Caco-2 (cell line): ENCODE results near the gene HRH2. TPM values are rescaled to one million over a fixed set of nuclear protein-coding genes. Genes with fewer than 3 reads are reported as not detected.

Source experiments
- BruUV-seq: library from RNA; stranded (reverse); fragments of 400-500 nt; replicated peaks from 2 replicates; lab custom pipeline; 2021; lab: Mats Ljungman, UMichigan
- CTCF ChIA-PET: fragments of 300-600 bp; sonication (Branson Sonifier 250); formaldehyde crosslinking; loops from one replicate; lab custom pipeline; 2022; ENCODE audit warnings: antibody characterized with exemption; lab: Charles Lee
- POLR2A ChIA-PET: fragments of 300-600 bp; sonication (Branson Sonifier 250); formaldehyde crosslinking; loops from one replicate; lab custom pipeline; 2022; ENCODE audit warnings: antibody characterized with exemption; lab: Charles Lee
- DNase-seq, 2 experiments: peaks; one replicate each; pipeline versions ENCODE4 v3.0.0 to v3.0.0-alpha.2; 2020 to 2022
- H3K27me3 ChIP-seq: replicated peaks from 2 replicates; pipeline ENCODE4 v1.6.0; 2011; ENCODE audit warnings: low read length; ENCODE audit not compliant: control insufficient read depth, insufficient read depth
- H3K36me3 ChIP-seq: 2 replicates; pipeline ENCODE4 v1.5.1; 2011; ENCODE audit warnings: low read length; ENCODE audit not compliant: control insufficient read depth, insufficient read depth
- H3K4me1 ChIP-seq: fragments of 250-450 bp; sonication (Bioruptor Pico); 2 replicates; pipeline ENCODE4 v1.5.1; 2020; ENCODE audit warnings: mild to moderate bottlenecking
- H3K4me3 ChIP-seq: 2 replicates; pipeline ENCODE4 v1.5.1; 2011; ENCODE audit warnings: low read depth, mild to moderate bottlenecking, control low read depth, low read length
- H3K9me3 ChIP-seq: fragments of 250-450 bp; sonication (Bioruptor Pico); 2 replicates; pipeline ENCODE4 v1.5.1; 2020; ENCODE audit warnings: mild to moderate bottlenecking, moderate library complexity
- H3K27ac Mint-ChIP-seq: one replicate; pipeline ENCODE4 v1.8.0; 2022; ENCODE audit warnings: mixed read lengths; ENCODE audit not compliant: unreplicated experiment
- H3K27me3 Mint-ChIP-seq: one replicate; pipeline ENCODE4 v1.8.0; 2022; ENCODE audit warnings: mixed read lengths; ENCODE audit not compliant: insufficient read depth, unreplicated experiment
- H3K36me3 Mint-ChIP-seq: one replicate; pipeline ENCODE4 v1.8.0; 2022; ENCODE audit warnings: mild to moderate bottlenecking, mixed read lengths; ENCODE audit not compliant: insufficient read depth, unreplicated experiment
- H3K4me1 Mint-ChIP-seq: one replicate; pipeline ENCODE4 v1.8.0; 2022; ENCODE audit warnings: low read depth, mixed read lengths; ENCODE audit not compliant: unreplicated experiment
- H3K4me3 Mint-ChIP-seq: one replicate; pipeline ENCODE4 v1.8.0; 2022; ENCODE audit warnings: mild to moderate bottlenecking, moderate library complexity, mixed read lengths; ENCODE audit not compliant: unreplicated experiment
- H3K9me3 Mint-ChIP-seq: one replicate; pipeline ENCODE4 v1.8.0; 2022; ENCODE audit warnings: mixed read lengths; ENCODE audit not compliant: unreplicated experiment
- CTCF ChIP-seq, 2 experiments: fragments of 200-600 bp in 1 of 2; IDR thresholded peaks; 1 replicate in 1 of 2; 2 replicates in 1 of 2; pipeline versions ENCODE4 v1.5.1 to v1.8.0; 2011 to 2022; ENCODE audit warnings: antibody characterized with exemption in 1 of 2, control low read depth in 1 of 2, inconsistent platforms in 1 of 2, low read depth in 1 of 2, low read length in 1 of 2, mild to moderate bottlenecking in 1 of 2, moderate library complexity in 1 of 2; ENCODE audit not compliant: insufficient read depth in 1 of 2, severe bottlenecking in 1 of 2, unreplicated experiment in 1 of 2
- intact Hi-C: fragments of 100-400 bp; cut with micrococcal nuclease; formaldehyde crosslinking; loops from one replicate; pipeline ENCODE4 v1.10.0; 2022; ENCODE audit not compliant: unreplicated experiment
- total RNA-seq: library from RNA; stranded (reverse); gene quantifications from 2 replicates; pipeline ENCODE4 v1.2.3, GENCODE V29; 2022

Gene HRH2
- total RNA-seq, 1 experiment from 2014 or later: not detected

GRCh38 chr5:175610898-175611297, 47.0 kb upstream of the HRH2 start:
- no peaks in the 10 kb centered on the region for H3K27me3 ChIP-seq
- DNase-seq: no peak
- no peak overlapping the region for H3K4me3 ChIP-seq
- POLR2A ChIA-PET: no interaction called here
- TF ChIP-seq CTCF (IDR thresholded peaks at IDR 0.05; ENCODE audit: insufficient read depth in 1 of 2, low read depth in 1 of 2, low read length in 1 of 2, severe bottlenecking in 1 of 2, unreplicated experiment in 1 of 2): no peak
- BruUV-seq: no TSS peak
- H3K36me3 ChIP-seq: no peaks in the 10 kb centered on the region
- Mint-ChIP-seq H3K4me3 (no peak overlapping the region), H3K9me3 (no peaks in the 10 kb centered on the region), H3K27ac (no peak overlapping the region), H3K36me3 (no peaks in the 10 kb centered on the region), H3K27me3 (peaks cover 23% of the 10 kb centered on the region), H3K4me1 (no peaks in the 10 kb centered on the region)
- CTCF ChIA-PET: no interaction called here
- no peaks in the 10 kb centered on the region for H3K9me3 ChIP-seq
- H3K4me1 ChIP-seq: no peaks in the 10 kb centered on the region
- intact Hi-C loops: no loop called here

- Histone ChIP-seq H3K4me1 (no peaks in the 10 kb centered on the region), H3K36me3 (no peaks in the 10 kb centered on the region), H3K9me3 (no peaks in the 10 kb centered on the region), H3K4me3 (no peak overlapping the region), H3K27me3 (no peaks in the 10 kb centered on the region; the same call in 1 of the 2 replicates)
- H3K27me3 Mint-ChIP-seq: peaks cover 23% of the 10 kb centered on the region
- intact Hi-C loops: no loop called here
- ChIA-PET POLR2A (no interaction called here), CTCF (no interaction called here)
- BruUV-seq: no TSS peak
- H3K4me1 Mint-ChIP-seq: no peaks in the 10 kb centered on the region
- H3K27ac Mint-ChIP-seq: no peak overlapping the region
- no peaks in the 10 kb centered on the region for H3K36me3 Mint-ChIP-seq
- no peak for DNase-seq
- TF ChIP-seq CTCF (IDR thresholded peaks at IDR 0.05; ENCODE audit: insufficient read depth in 1 of 2, low read depth in 1 of 2, low read length in 1 of 2, severe bottlenecking in 1 of 2, unreplicated experiment in 1 of 2): no peak
- H3K9me3 Mint-ChIP-seq: no peaks in the 10 kb centered on the region
- H3K4me3 Mint-ChIP-seq: no peak overlapping the region
Measured at GRCh38 chr5:175614223-175614815, 43.6 kb upstream of the HRH2 start.

GRCh38 chr5:175614861-175615260, 43.0 kb upstream of the HRH2 start:
- ChIA-PET POLR2A (no interaction called here), CTCF (no interaction called here)
- BruUV-seq: no TSS peak
- Histone ChIP-seq H3K4me1 (no peaks in the 10 kb centered on the region), H3K36me3 (no peaks in the 10 kb centered on the region), H3K27me3 (no peaks in the 10 kb centered on the region; the same call in 1 of the 2 replicates), H3K9me3 (no peaks in the 10 kb centered on the region), H3K4me3 (no peak overlapping the region)
- intact Hi-C loops: no loop called here
- Mint-ChIP-seq H3K36me3 (no peaks in the 10 kb centered on the region), H3K27ac (no peak overlapping the region), H3K4me3 (no peak overlapping the region), H3K27me3 (peaks cover 19% of the 10 kb centered on the region), H3K9me3 (no peaks in the 10 kb centered on the region), H3K4me1 (no peaks in the 10 kb centered on the region)
- no peak for DNase-seq
- TF ChIP-seq CTCF (IDR thresholded peaks at IDR 0.05; ENCODE audit: insufficient read depth in 1 of 2, low read depth in 1 of 2, low read length in 1 of 2, severe bottlenecking in 1 of 2, unreplicated experiment in 1 of 2): no peak
